HCT116 (cell line): ENCODE data around the gene ISYNA1. TPM values are rescaled to one million over a fixed set of nuclear protein-coding genes. Genes with fewer than 3 reads are reported as not detected.

Source experiments
- ATAC-seq: fragments of 200-7000 bp; cut with Tn5 transposase; 2 replicates; pipeline ENCODE4 v1.9.1; 2020; ENCODE audit warnings: mild to moderate bottlenecking, moderate library complexity
- BruUV-seq: library from RNA; stranded (reverse); fragments of 400-500 nt; replicated peaks from 2 replicates; lab custom pipeline; 2021; lab: Mats Ljungman, UMichigan
- CTCF ChIA-PET: fragments of 300-600 bp; sonication (Branson Sonifier 250); formaldehyde crosslinking; loops from one replicate; lab custom pipeline; 2021; ENCODE audit warnings: antibody characterized with exemption; lab: Charles Lee
- POLR2A ChIA-PET: fragments of 300-600, 350-600 bp; sonication (Branson Sonifier 250); formaldehyde crosslinking; loops from one replicate; lab custom pipeline; 2021; ENCODE audit warnings: antibody characterized with exemption; lab: Charles Lee
- RAD21 ChIA-PET, 2 experiments: fragments of 300-600 bp; sonication (Branson Sonifier 250); formaldehyde crosslinking; loops; one replicate each; lab custom pipeline; 2023; ENCODE audit warnings: low total read pairs in 2 of 2; ENCODE audit not compliant: uncharacterized antibody in 2 of 2, unreplicated experiment in 2 of 2, low non-redundant PET in 1 of 2; lab: Charles Lee
- DNase-seq: peaks from one replicate; pipeline ENCODE4 v3.0.0-alpha.2; 2010; ENCODE audit warnings: low read depth, low spot score
- H2AFZ ChIP-seq: fragments of 200-600 bp; shearing (Covaris generic), sonication (generic); 2 replicates; pipeline ENCODE4 v1.6.1; 2017; ENCODE audit warnings: low read depth, mixed run types, mixed read lengths, antibody characterized with exemption, low read length; ENCODE audit not compliant: poor library complexity, severe bottlenecking
- H3K27ac ChIP-seq: 2 replicates; pipeline ENCODE4 v1.5.1; 2012; ENCODE audit warnings: low read depth, low read length
- H3K27me3 ChIP-seq: fragments of 200-600 bp; sonication (generic); 2 replicates; pipeline ENCODE4 v1.6.1; 2016; ENCODE audit warnings: mixed run types, low read length, mixed read lengths; ENCODE audit not compliant: insufficient read depth
- H3K36me3 ChIP-seq, 2 experiments: fragments of 200-500 bp in 1 of 2; fragments of 200-600 bp in 1 of 2; sonication (Bioruptor generic) in 1 of 2; sonication (generic) in 1 of 2; 2 replicates each; pipeline versions ENCODE4 v1.5.1 to v1.6.1; 2014 to 2016; ENCODE audit warnings: low read length in 2 of 2, inconsistent platforms in 1 of 2, mixed read lengths in 1 of 2, mixed run types in 1 of 2; ENCODE audit not compliant: insufficient read depth in 2 of 2, control insufficient read depth in 1 of 2
- H3K4me1 ChIP-seq, 2 experiments: fragments of 200-600 bp in 1 of 2; sonication (generic) in 1 of 2; 2 replicates each; pipeline versions ENCODE4 v1.5.1 to v1.6.1; 2012 to 2017; ENCODE audit warnings: low read length in 2 of 2, inconsistent platforms in 1 of 2, mild to moderate bottlenecking in 1 of 2, mixed read lengths in 1 of 2, mixed run types in 1 of 2, moderate library complexity in 1 of 2; ENCODE audit not compliant: insufficient read depth in 2 of 2, control insufficient read depth in 1 of 2
- H3K4me2 ChIP-seq: fragments of 200-600 bp; sonication (generic); 2 replicates; pipeline ENCODE4 v1.6.1; 2017; ENCODE audit warnings: mixed run types, low read length, mixed read lengths
- H3K4me3 ChIP-seq, 2 experiments: fragments of 200-600 bp in 1 of 2; sonication (generic) in 1 of 2; replicated peaks in 1 of 2; 2 replicates each; pipeline ENCODE4 v1.5.1; 2011 to 2016; ENCODE audit warnings: low read length in 2 of 2, control low read depth in 1 of 2, low read depth in 1 of 2, mild to moderate bottlenecking in 1 of 2, mixed read lengths in 1 of 2, mixed run types in 1 of 2
- H3K79me2 ChIP-seq: fragments of 200-600 bp; sonication (generic); 2 replicates; pipeline ENCODE4 v1.6.1; 2017; ENCODE audit warnings: mild to moderate bottlenecking, mixed run types, low read length, moderate library complexity, mixed read lengths; ENCODE audit not compliant: insufficient read depth
- H3K9ac ChIP-seq: fragments of 200-600 bp; sonication (generic); 2 replicates; pipeline ENCODE4 v1.6.1; 2016; ENCODE audit warnings: low read length, mixed read lengths
- H3K9me2 ChIP-seq: fragments of 200-600 bp; sonication (generic), shearing (Covaris generic); 2 replicates; pipeline ENCODE4 v1.6.1; 2017; ENCODE audit warnings: mixed run types, mild to moderate bottlenecking, moderate library complexity; ENCODE audit not compliant: insufficient read depth
- H3K9me3 ChIP-seq, 2 experiments: fragments of 200-500 bp in 1 of 2; fragments of 200-600 bp in 1 of 2; sonication (Bioruptor generic) in 1 of 2; sonication (generic) in 1 of 2; 2 replicates each; pipeline ENCODE4 v1.6.1; 2014 to 2017; ENCODE audit warnings: low read length in 2 of 2, mixed read lengths in 2 of 2, inconsistent platforms in 1 of 2, low read depth in 1 of 2, mild to moderate bottlenecking in 1 of 2, mixed run types in 1 of 2, moderate library complexity in 1 of 2; ENCODE audit not compliant: control insufficient read depth in 1 of 2, insufficient read depth in 1 of 2
- H4K20me1 ChIP-seq: fragments of 200-600 bp; sonication (generic), shearing (Covaris generic); 2 replicates; pipeline ENCODE4 v1.6.1; 2017; ENCODE audit warnings: mixed run types, mild to moderate bottlenecking, moderate library complexity; ENCODE audit not compliant: insufficient read depth
- CBX3 ChIP-seq: IDR thresholded peaks from 2 replicates; pipeline ENCODE4 v1.6.1; 2012; ENCODE audit warnings: low read depth
- CEBPB ChIP-seq: IDR thresholded peaks from 2 replicates; pipeline ENCODE4 v1.6.1; 2012; ENCODE audit warnings: low read depth
- EGR1 ChIP-seq: IDR thresholded peaks from 2 replicates; pipeline ENCODE4 v1.6.1; 2012; ENCODE audit warnings: low read depth
- EZH2phosphoT487 ChIP-seq: fragments of 200-600 bp; IDR thresholded peaks from 2 replicates; pipeline ENCODE4 v1.6.1; 2018; ENCODE audit warnings: antibody characterized with exemption, borderline replicate concordance
- FOSL1 ChIP-seq: IDR thresholded peaks from 2 replicates; pipeline ENCODE4 v1.6.1; 2012; ENCODE audit warnings: low read depth
- JUND ChIP-seq: IDR thresholded peaks from 2 replicates; pipeline ENCODE4 v1.6.1; 2012
- POLR2A ChIP-seq: IDR thresholded peaks from 2 replicates; pipeline ENCODE4 v1.7.0; 2011; ENCODE audit warnings: borderline replicate concordance; ENCODE audit not compliant: insufficient read depth, insufficient read length; ENCODE audit errors: extremely low read depth
- RAD21 ChIP-seq: IDR thresholded peaks from 2 replicates; pipeline ENCODE4 v1.6.1; 2012; ENCODE audit warnings: low read depth, mild to moderate bottlenecking
- SIN3A ChIP-seq: IDR thresholded peaks from 2 replicates; pipeline ENCODE4 v1.6.1; 2012; ENCODE audit warnings: low read depth
- SRF ChIP-seq: IDR thresholded peaks from 2 replicates; pipeline ENCODE4 v1.6.1; 2012; ENCODE audit warnings: low read depth
- TCF7L2 ChIP-seq: IDR thresholded peaks from 2 replicates; pipeline ENCODE4 v1.7.0; 2011; ENCODE audit warnings: borderline replicate concordance, inconsistent platforms; ENCODE audit not compliant: insufficient read depth, insufficient read length; ENCODE audit errors: extremely low read depth
- ZFX ChIP-seq: fragments of 450-650 bp; IDR thresholded peaks from 2 replicates; pipeline ENCODE4 v1.6.1; 2017
- ZNF274 ChIP-seq: fragments of 200-500 bp; sonication (Bioruptor generic); IDR thresholded peaks from 2 replicates; pipeline ENCODE4 v1.6.1; 2014; ENCODE audit warnings: mild to moderate bottlenecking, low read depth, low read length, inconsistent platforms
- intact Hi-C: fragments of 100-400 bp; cut with micrococcal nuclease; formaldehyde crosslinking; loops from 2 replicates; pipeline ENCODE4 v1.10.0; 2022
- total RNA-seq: library from RNA; stranded (reverse); gene quantifications from one replicate; pipeline ENCODE4 v1.2.1, GENCODE V29; 2021; ENCODE audit not compliant: unreplicated experiment
- TF ChIP-seq, protein P1 (sequence below): IDR thresholded peaks from 2 replicates; pipeline ENCODE4 v1.6.1; 2012; ENCODE audit warnings: low read depth
- TF ChIP-seq, protein P2 (sequence below): IDR thresholded peaks from 2 replicates; pipeline ENCODE4 v1.6.1; 2012
- TF ChIP-seq, protein P3 (sequence below), 3 experiments: fragments of 200-600 bp in 1 of 3; sonication (generic) in 1 of 3; IDR thresholded peaks in 2 of 3; conservative IDR thresholded peaks in 1 of 3; 2 replicates each; pipeline ENCODE4 v1.5.1; 2012 to 2017; ENCODE audit warnings: low read depth in 2 of 3, low read length in 2 of 3, antibody characterized with exemption in 1 of 3, borderline replicate concordance in 1 of 3, control low read depth in 1 of 3, mild to moderate bottlenecking in 1 of 3, mixed read lengths in 1 of 3, mixed run types in 1 of 3, moderate library complexity in 1 of 3; ENCODE audit not compliant: insufficient read depth in 1 of 3

The ISYNA1 gene
- total RNA-seq, 1 experiment from 2014 or later: 365 TPM

DNA sequence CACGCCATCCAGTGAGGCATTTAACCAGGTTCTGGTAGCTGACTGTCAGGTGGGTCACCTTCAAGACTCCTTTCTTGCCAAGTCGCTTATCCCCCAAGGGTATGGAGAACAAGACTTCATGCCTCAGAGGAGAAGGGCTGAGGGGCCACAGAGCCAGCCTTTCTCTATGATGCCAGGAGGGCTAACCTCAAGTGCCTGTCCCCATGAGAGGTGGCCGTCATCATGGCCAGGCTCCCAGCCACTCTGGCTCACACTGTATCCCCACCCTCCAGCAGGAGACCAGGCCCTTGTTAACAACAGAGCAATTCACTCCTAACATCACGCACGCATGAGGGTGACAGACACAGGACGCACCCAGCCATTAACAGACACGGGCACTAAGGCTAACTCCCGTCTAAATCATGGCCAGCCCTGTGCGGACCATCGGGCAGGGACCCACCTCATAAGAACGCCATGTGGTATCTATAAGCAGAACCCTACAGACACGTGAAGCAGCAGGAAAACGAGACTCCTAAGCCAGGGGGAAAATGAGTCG lies 38.6 kb upstream of the ISYNA1 start:
- no peak overlapping the region for H3K4me2 ChIP-seq
- BruUV-seq: no TSS peak
- H3K36me3 ChIP-seq: no peaks in the 10 kb centered on the region; a peak in 1 of 4 replicates
- no peak for TF ChIP-seq RAD21
- DNase-seq (no peak), ATAC-seq (no peak)
- RAD21 ChIA-PET: no interaction called here
- peaks cover 7 to 27% of the 10 kb centered on the region in 2 experiments for H3K4me1 ChIP-seq
- no peaks in the 10 kb centered on the region for H3K9me2 ChIP-seq
- H3K9ac ChIP-seq: no peak overlapping the region
- CTCF ChIA-PET: no interaction called here
- peaks cover 80% of the 10 kb centered on the region for H3K79me2 ChIP-seq
- no peaks in the 10 kb centered on the region for H3K27me3 ChIP-seq
- H2AFZ ChIP-seq: no peak overlapping the region
- H3K27ac ChIP-seq: no peak overlapping the region
- H3K4me3 ChIP-seq: no peak overlapping the region
- H3K9me3 ChIP-seq: no peaks in the 10 kb centered on the region
- no peaks in the 10 kb centered on the region for H4K20me1 ChIP-seq
- POLR2A ChIA-PET: no interaction called here
- intact Hi-C loops: no loop called here

DNA sequence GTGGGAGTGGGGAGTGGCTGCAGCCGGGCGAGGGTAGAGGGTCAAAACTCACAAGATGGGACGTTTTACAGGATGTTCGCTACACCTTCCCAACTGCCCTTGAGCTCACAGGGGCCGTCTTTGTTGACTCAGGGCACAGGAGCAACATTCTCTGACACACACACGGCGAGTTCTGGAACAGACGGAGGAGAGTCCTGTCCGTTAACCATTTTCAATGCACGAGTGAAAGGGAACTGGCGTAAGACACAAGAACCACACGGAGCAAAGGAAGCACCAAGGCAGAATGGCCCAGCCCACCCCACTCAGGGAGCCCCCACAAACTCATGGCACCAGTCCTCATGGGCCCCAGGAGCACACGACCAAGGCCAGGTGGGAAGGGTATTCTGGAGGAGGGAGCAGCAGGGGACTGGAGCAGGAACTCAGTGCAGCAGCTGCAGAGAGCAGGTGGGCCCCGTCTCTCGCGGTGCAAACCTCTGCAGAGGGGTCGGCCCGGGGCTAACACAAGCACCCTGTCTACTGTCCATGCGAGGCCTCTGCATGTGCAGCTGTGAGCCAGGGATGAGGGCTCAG lies 37.9 kb upstream of the ISYNA1 start:
- CTCF ChIA-PET: no interaction called here
- ATAC-seq (no peak), DNase-seq (no peak)
- H3K9me3 ChIP-seq: no peaks in the 10 kb centered on the region
- no peak overlapping the region for H3K4me3 ChIP-seq
- H4K20me1 ChIP-seq: no peaks in the 10 kb centered on the region
- peaks cover 74% of the 10 kb centered on the region for H3K79me2 ChIP-seq
- RAD21 ChIA-PET: no interaction called here
- no peak overlapping the region for H2AFZ ChIP-seq
- no peak overlapping the region for H3K9ac ChIP-seq
- H3K9me2 ChIP-seq: no peaks in the 10 kb centered on the region
- peaks cover 7 to 27% of the 10 kb centered on the region in 2 experiments for H3K4me1 ChIP-seq
- BruUV-seq: no TSS peak
- POLR2A ChIA-PET: no interaction called here
- H3K36me3 ChIP-seq: no peaks in the 10 kb centered on the region; a peak in 1 of 4 replicates
- no peaks in the 10 kb centered on the region for H3K27me3 ChIP-seq
- H3K4me2 ChIP-seq: no peak overlapping the region
- intact Hi-C loops: no loop called here
- no peak overlapping the region for H3K27ac ChIP-seq
- TF ChIP-seq EGR1 (no peak), FOSL1 (no peak), POLR2A (no peak), RAD21 (no peak), EZH2phosphoT487 (no peak), JUND (no peak), TCF7L2 (no peak), SIN3A (no peak), ZFX (no peak), CEBPB (no peak), CBX3 (no peak), SRF (no peak), ZNF274 (no peak)
- TF ChIP-seq, protein P1, sequence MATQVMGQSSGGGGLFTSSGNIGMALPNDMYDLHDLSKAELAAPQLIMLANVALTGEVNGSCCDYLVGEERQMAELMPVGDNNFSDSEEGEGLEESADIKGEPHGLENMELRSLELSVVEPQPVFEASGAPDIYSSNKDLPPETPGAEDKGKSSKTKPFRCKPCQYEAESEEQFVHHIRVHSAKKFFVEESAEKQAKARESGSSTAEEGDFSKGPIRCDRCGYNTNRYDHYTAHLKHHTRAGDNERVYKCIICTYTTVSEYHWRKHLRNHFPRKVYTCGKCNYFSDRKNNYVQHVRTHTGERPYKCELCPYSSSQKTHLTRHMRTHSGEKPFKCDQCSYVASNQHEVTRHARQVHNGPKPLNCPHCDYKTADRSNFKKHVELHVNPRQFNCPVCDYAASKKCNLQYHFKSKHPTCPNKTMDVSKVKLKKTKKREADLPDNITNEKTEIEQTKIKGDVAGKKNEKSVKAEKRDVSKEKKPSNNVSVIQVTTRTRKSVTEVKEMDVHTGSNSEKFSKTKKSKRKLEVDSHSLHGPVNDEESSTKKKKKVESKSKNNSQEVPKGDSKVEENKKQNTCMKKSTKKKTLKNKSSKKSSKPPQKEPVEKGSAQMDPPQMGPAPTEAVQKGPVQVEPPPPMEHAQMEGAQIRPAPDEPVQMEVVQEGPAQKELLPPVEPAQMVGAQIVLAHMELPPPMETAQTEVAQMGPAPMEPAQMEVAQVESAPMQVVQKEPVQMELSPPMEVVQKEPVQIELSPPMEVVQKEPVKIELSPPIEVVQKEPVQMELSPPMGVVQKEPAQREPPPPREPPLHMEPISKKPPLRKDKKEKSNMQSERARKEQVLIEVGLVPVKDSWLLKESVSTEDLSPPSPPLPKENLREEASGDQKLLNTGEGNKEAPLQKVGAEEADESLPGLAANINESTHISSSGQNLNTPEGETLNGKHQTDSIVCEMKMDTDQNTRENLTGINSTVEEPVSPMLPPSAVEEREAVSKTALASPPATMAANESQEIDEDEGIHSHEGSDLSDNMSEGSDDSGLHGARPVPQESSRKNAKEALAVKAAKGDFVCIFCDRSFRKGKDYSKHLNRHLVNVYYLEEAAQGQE: no peak
- TF ChIP-seq, protein P2, sequence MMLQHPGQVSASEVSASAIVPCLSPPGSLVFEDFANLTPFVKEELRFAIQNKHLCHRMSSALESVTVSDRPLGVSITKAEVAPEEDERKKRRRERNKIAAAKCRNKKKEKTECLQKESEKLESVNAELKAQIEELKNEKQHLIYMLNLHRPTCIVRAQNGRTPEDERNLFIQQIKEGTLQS: no peak
- TF ChIP-seq, protein P3, sequence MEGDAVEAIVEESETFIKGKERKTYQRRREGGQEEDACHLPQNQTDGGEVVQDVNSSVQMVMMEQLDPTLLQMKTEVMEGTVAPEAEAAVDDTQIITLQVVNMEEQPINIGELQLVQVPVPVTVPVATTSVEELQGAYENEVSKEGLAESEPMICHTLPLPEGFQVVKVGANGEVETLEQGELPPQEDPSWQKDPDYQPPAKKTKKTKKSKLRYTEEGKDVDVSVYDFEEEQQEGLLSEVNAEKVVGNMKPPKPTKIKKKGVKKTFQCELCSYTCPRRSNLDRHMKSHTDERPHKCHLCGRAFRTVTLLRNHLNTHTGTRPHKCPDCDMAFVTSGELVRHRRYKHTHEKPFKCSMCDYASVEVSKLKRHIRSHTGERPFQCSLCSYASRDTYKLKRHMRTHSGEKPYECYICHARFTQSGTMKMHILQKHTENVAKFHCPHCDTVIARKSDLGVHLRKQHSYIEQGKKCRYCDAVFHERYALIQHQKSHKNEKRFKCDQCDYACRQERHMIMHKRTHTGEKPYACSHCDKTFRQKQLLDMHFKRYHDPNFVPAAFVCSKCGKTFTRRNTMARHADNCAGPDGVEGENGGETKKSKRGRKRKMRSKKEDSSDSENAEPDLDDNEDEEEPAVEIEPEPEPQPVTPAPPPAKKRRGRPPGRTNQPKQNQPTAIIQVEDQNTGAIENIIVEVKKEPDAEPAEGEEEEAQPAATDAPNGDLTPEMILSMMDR (IDR thresholded peaks at IDR 0.05 in 2 of 3, conservative IDR thresholded peaks at IDR 0.05 in 1 of 3; ENCODE audit: borderline replicate concordance in 1 of 3, insufficient read depth in 1 of 3, low read depth in 2 of 3, low read length in 2 of 3): no peak
